Activated T-helper 1 cell treated with anti-CD3 and anti-CD28 coated beads, Interleukin-2, amount 50 U/mL, for 16 hours (primary cell): Measurements from ENCODE around the gene TMEM252.

Source experiments
- DNase-seq, 2 donors: peaks; one replicate each; pipeline ENCODE4 v3.0.0-alpha.2; 2020; ENCODE audit warnings: low read depth in 1 of 2, low spot score in 1 of 2

Gene TMEM252

GRCh38 chr9:68545033-68545705 lies 4.5 kb upstream of the TMEM252 start:
- no peak for DNase-seq

GRCh38 chr9:68541568-68541967 lies 885 bp upstream of the TMEM252 start:
- DNase-seq = no peak

GRCh38 chr9:68538200-68538599 lies 2.5 kb downstream of the TMEM252 start:
- DNase-seq = no peak

- DNase-seq = no peak
Observed at GRCh38 chr9:68537616-68537880, 3.1 kb downstream of the TMEM252 start.

GRCh38 chr9:68536876-68537615 lies 3.6 kb downstream of the TMEM252 start:
- DNase-seq = no peak

GRCh38 chr9:68533678-68534077 lies 7.0 kb downstream of the TMEM252 start:
- no peak for DNase-seq

- DNase-seq = no peak
Observed at GRCh38 chr9:68532131-68532530, 8.6 kb downstream of the TMEM252 start.

- DNase-seq = no peak
Observed at GRCh38 chr9:68530618-68531017, 10.1 kb downstream of the TMEM252 start.

GRCh38 chr9:68523367-68523936 lies 17.2 kb downstream of the TMEM252 start:
- no peak for DNase-seq

- DNase-seq = no peak
Observed at GRCh38 chr9:68522954-68523353, 17.7 kb downstream of the TMEM252 start.

GRCh38 chr9:68522131-68522530 lies 18.6 kb downstream of the TMEM252 start:
- no peak for DNase-seq

GRCh38 chr9:68515326-68516017 lies 25.2 kb downstream of the TMEM252 start:
- no peak for DNase-seq

- no peak for DNase-seq
Observed at GRCh38 chr9:68513981-68514380, 26.7 kb downstream of the TMEM252 start.

GRCh38 chr9:68513385-68513784 lies 27.3 kb downstream of the TMEM252 start:
- DNase-seq = no peak

- no peak for DNase-seq
Observed at GRCh38 chr9:68509689-68510088, 31.0 kb downstream of the TMEM252 start.

GRCh38 chr9:68508547-68508946 lies 32.1 kb downstream of the TMEM252 start:
- no peak for DNase-seq

- no peak for DNase-seq
Observed at GRCh38 chr9:68507806-68508145, 32.9 kb downstream of the TMEM252 start.

- DNase-seq = no peak
Observed at GRCh38 chr9:68507130-68507805, 33.4 kb downstream of the TMEM252 start.

GRCh38 chr9:68506551-68506950 lies 34.1 kb downstream of the TMEM252 start:
- DNase-seq = no peak

GRCh38 chr9:68505681-68506409 lies 34.8 kb downstream of the TMEM252 start:
- no peak for DNase-seq

GRCh38 chr9:68502279-68502678 lies 38.4 kb downstream of the TMEM252 start:
- no peak for DNase-seq
